HEK293 (cell line): Measurements from ENCODE around the gene MLLT6.

Experiments used
- GLIS2 ChIP-seq: fragments of 450-650 bp; formaldehyde crosslinking; IDR thresholded peaks from 2 replicates; pipeline ENCODE4 v1.5.1; 2016; ENCODE audit warnings: missing biosample characterization, missing genetic modification characterization
- HOXA7 ChIP-seq: sonication (generic); formaldehyde crosslinking; IDR thresholded peaks from 2 replicates; pipeline ENCODE4 v1.8.1; 2022; ENCODE audit warnings: missing genetic modification reagents, borderline replicate concordance
- HOXD13 ChIP-seq: sonication (generic); formaldehyde crosslinking; IDR thresholded peaks from 2 replicates; pipeline ENCODE4 v1.8.0; 2022; ENCODE audit warnings: missing genetic modification reagents, borderline replicate concordance
- KLF1 ChIP-seq: fragments of 450-650 bp; formaldehyde crosslinking; IDR thresholded peaks from 2 replicates; pipeline ENCODE4 v1.5.1; 2016; ENCODE audit warnings: missing biosample characterization, missing genetic modification characterization
- KLF9 ChIP-seq: fragments of 450-650 bp; formaldehyde crosslinking; IDR thresholded peaks from 2 replicates; pipeline ENCODE4 v1.5.1; 2016; ENCODE audit warnings: missing biosample characterization, missing genetic modification characterization, low read depth
- MYNN ChIP-seq: fragments of 450-650 bp; formaldehyde crosslinking; IDR thresholded peaks from 2 replicates; pipeline ENCODE4 v1.5.1; 2016; ENCODE audit warnings: missing biosample characterization, missing genetic modification characterization, borderline replicate concordance
- OSR2 ChIP-seq: fragments of 450-650 bp; formaldehyde crosslinking; IDR thresholded peaks from 2 replicates; pipeline ENCODE4 v1.5.1; 2016; ENCODE audit warnings: missing biosample characterization, missing genetic modification characterization
- SP3 ChIP-seq: fragments of 450-650 bp; formaldehyde crosslinking; IDR thresholded peaks from 2 replicates; pipeline ENCODE4 v1.5.1; 2016; ENCODE audit warnings: missing biosample characterization, missing genetic modification characterization
- TRIM28 ChIP-seq: IDR thresholded peaks from 2 replicates; pipeline ENCODE4 v1.6.1; 2011; ENCODE audit warnings: low read length, control low read depth, borderline replicate concordance
- ZFP3 ChIP-seq: fragments of 450-650 bp; formaldehyde crosslinking; IDR thresholded peaks from 2 replicates; pipeline ENCODE4 v1.5.1; 2016; ENCODE audit warnings: low read depth, missing biosample characterization, missing genetic modification characterization
- ZFP41 ChIP-seq: fragments of 450-650 bp; formaldehyde crosslinking; IDR thresholded peaks from 2 replicates; pipeline ENCODE4 v1.5.1; 2016; ENCODE audit warnings: missing biosample characterization, missing genetic modification characterization, borderline replicate concordance
- ZIC2 ChIP-seq: fragments of 450-650 bp; formaldehyde crosslinking; IDR thresholded peaks from 2 replicates; pipeline ENCODE4 v1.5.1; 2016; ENCODE audit warnings: missing biosample characterization, missing genetic modification characterization
- ZNF10 ChIP-seq: fragments of 450-650 bp; formaldehyde crosslinking; IDR thresholded peaks from 2 replicates; pipeline ENCODE4 v1.5.1; 2017; ENCODE audit warnings: missing biosample characterization, missing genetic modification characterization
- ZNF132 ChIP-seq: fragments of 450-650 bp; formaldehyde crosslinking; IDR thresholded peaks from 2 replicates; pipeline ENCODE4 v1.5.1; 2017; ENCODE audit warnings: missing biosample characterization, missing genetic modification characterization, borderline replicate concordance
- ZNF175 ChIP-seq: fragments of 450-650 bp; formaldehyde crosslinking; IDR thresholded peaks from 2 replicates; pipeline ENCODE4 v1.5.1; 2016; ENCODE audit warnings: missing biosample characterization, missing genetic modification characterization
- ZNF302 ChIP-seq: fragments of 450-650 bp; formaldehyde crosslinking; IDR thresholded peaks from 2 replicates; pipeline ENCODE4 v1.5.1; 2016; ENCODE audit warnings: missing biosample characterization, missing genetic modification characterization, low read depth
- ZNF433 ChIP-seq: fragments of 450-650 bp; formaldehyde crosslinking; IDR thresholded peaks from 2 replicates; pipeline ENCODE4 v1.5.1; 2016; ENCODE audit warnings: missing biosample characterization, missing genetic modification characterization, low read depth
- ZNF473 ChIP-seq: fragments of 450-650 bp; formaldehyde crosslinking; IDR thresholded peaks from 2 replicates; pipeline ENCODE4 v1.5.1; 2017; ENCODE audit warnings: missing biosample characterization, missing genetic modification characterization
- ZNF501 ChIP-seq: fragments of 450-650 bp; formaldehyde crosslinking; IDR thresholded peaks from 2 replicates; pipeline ENCODE4 v1.5.1; 2016; ENCODE audit warnings: missing biosample characterization, missing genetic modification characterization
- ZNF530 ChIP-seq: fragments of 450-650 bp; formaldehyde crosslinking; IDR thresholded peaks from 2 replicates; pipeline ENCODE4 v1.5.1; 2016; ENCODE audit warnings: low read depth, missing biosample characterization, missing genetic modification characterization
- ZNF558 ChIP-seq: fragments of 450-650 bp; formaldehyde crosslinking; IDR thresholded peaks from 2 replicates; pipeline ENCODE4 v1.5.1; 2016; ENCODE audit warnings: missing biosample characterization, missing genetic modification characterization
- ZNF600 ChIP-seq: fragments of 450-650 bp; formaldehyde crosslinking; IDR thresholded peaks from 2 replicates; pipeline ENCODE4 v1.5.1; 2016; ENCODE audit warnings: missing biosample characterization, missing genetic modification characterization
- ZNF677 ChIP-seq: fragments of 450-650 bp; IDR thresholded peaks from 2 replicates; pipeline ENCODE4 v1.5.0; 2018; ENCODE audit warnings: missing biosample characterization, mild to moderate bottlenecking, missing genetic modification characterization, moderate library complexity
- ZNF701 ChIP-seq: fragments of 450-650 bp; formaldehyde crosslinking; IDR thresholded peaks from 2 replicates; pipeline ENCODE4 v1.5.1; 2016; ENCODE audit warnings: missing biosample characterization, missing genetic modification characterization
- ZNF785 ChIP-seq: fragments of 450-650 bp; formaldehyde crosslinking; IDR thresholded peaks from 2 replicates; pipeline ENCODE4 v1.5.1; 2016; ENCODE audit warnings: missing biosample characterization, missing genetic modification characterization
- ZSCAN16 ChIP-seq: fragments of 450-650 bp; formaldehyde crosslinking; IDR thresholded peaks from 2 replicates; pipeline ENCODE4 v1.5.1; 2016; ENCODE audit warnings: missing biosample characterization, missing genetic modification characterization
- ZXDB ChIP-seq: fragments of 450-650 bp; formaldehyde crosslinking; IDR thresholded peaks from 2 replicates; pipeline ENCODE4 v1.5.1; 2016; ENCODE audit warnings: missing biosample characterization, missing genetic modification characterization
- TF ChIP-seq, protein P1 (sequence below): fragments of 450-650 bp; IDR thresholded peaks from 2 replicates; pipeline ENCODE4 v1.5.1; 2018; ENCODE audit warnings: missing biosample characterization, missing genetic modification characterization
- TF ChIP-seq, protein P2 (sequence below): fragments of 450-650 bp; formaldehyde crosslinking; IDR thresholded peaks from 2 replicates; pipeline ENCODE4 v1.5.1; 2016; ENCODE audit warnings: missing biosample characterization, missing genetic modification characterization, low read depth
- TF ChIP-seq, protein P3 (sequence below): fragments of 450-650 bp; formaldehyde crosslinking; IDR thresholded peaks from 2 replicates; pipeline ENCODE4 v1.5.1; 2017; ENCODE audit warnings: missing biosample characterization, missing genetic modification characterization
- TF ChIP-seq, protein P4 (sequence below): fragments of 450-650 bp; formaldehyde crosslinking; IDR thresholded peaks from 2 replicates; pipeline ENCODE4 v1.5.1; 2016; ENCODE audit warnings: missing biosample characterization, missing genetic modification characterization
- TF ChIP-seq, protein P5 (sequence below): fragments of 450-650 bp; formaldehyde crosslinking; IDR thresholded peaks from 2 replicates; pipeline ENCODE4; 2016; ENCODE audit warnings: missing biosample characterization, missing genetic modification characterization
- TF ChIP-seq, protein P6 (sequence below): fragments of 450-650 bp; formaldehyde crosslinking; IDR thresholded peaks from 2 replicates; pipeline ENCODE4 v1.5.1; 2016; ENCODE audit warnings: missing biosample characterization, missing genetic modification characterization

The MLLT6 gene

GRCh38 chr17:38752308-38753070 is 47.4 kb downstream of the MLLT6 start, which contains the start of gene PSMB3 (continued):
- TF ChIP-seq, protein P1, sequence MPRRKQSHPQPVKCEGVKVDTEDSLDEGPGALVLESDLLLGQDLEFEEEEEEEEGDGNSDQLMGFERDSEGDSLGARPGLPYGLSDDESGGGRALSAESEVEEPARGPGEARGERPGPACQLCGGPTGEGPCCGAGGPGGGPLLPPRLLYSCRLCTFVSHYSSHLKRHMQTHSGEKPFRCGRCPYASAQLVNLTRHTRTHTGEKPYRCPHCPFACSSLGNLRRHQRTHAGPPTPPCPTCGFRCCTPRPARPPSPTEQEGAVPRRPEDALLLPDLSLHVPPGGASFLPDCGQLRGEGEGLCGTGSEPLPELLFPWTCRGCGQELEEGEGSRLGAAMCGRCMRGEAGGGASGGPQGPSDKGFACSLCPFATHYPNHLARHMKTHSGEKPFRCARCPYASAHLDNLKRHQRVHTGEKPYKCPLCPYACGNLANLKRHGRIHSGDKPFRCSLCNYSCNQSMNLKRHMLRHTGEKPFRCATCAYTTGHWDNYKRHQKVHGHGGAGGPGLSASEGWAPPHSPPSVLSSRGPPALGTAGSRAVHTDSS (tag by site-specific recombination): no peak
- no peak for TF ChIP-seq ZFP41 (tag by site-specific recombination)
- no peak for TF ChIP-seq ZIC2
- TF ChIP-seq ZNF433 (tag by site-specific recombination): no peak
- TF ChIP-seq KLF9 (tag by site-specific recombination): peak; percentile 26; the same call in 1 of the 2 replicates
- no peak for TF ChIP-seq ZNF132
- TF ChIP-seq ZNF785 (tag by site-specific recombination): no peak
- TF ChIP-seq, protein P2, sequence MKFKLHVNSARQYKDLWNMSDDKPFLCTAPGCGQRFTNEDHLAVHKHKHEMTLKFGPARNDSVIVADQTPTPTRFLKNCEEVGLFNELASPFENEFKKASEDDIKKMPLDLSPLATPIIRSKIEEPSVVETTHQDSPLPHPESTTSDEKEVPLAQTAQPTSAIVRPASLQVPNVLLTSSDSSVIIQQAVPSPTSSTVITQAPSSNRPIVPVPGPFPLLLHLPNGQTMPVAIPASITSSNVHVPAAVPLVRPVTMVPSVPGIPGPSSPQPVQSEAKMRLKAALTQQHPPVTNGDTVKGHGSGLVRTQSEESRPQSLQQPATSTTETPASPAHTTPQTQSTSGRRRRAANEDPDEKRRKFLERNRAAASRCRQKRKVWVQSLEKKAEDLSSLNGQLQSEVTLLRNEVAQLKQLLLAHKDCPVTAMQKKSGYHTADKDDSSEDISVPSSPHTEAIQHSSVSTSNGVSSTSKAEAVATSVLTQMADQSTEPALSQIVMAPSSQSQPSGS (tag by site-specific recombination): no peak
- no peak for TF ChIP-seq ZNF302 (tag by site-specific recombination)
- no peak for TF ChIP-seq ZSCAN16 (tag by site-specific recombination)
- TF ChIP-seq, protein P3, sequence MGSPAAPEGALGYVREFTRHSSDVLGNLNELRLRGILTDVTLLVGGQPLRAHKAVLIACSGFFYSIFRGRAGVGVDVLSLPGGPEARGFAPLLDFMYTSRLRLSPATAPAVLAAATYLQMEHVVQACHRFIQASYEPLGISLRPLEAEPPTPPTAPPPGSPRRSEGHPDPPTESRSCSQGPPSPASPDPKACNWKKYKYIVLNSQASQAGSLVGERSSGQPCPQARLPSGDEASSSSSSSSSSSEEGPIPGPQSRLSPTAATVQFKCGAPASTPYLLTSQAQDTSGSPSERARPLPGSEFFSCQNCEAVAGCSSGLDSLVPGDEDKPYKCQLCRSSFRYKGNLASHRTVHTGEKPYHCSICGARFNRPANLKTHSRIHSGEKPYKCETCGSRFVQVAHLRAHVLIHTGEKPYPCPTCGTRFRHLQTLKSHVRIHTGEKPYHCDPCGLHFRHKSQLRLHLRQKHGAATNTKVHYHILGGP (tag by site-specific recombination): peak; percentile 57
- TF ChIP-seq, protein P4, sequence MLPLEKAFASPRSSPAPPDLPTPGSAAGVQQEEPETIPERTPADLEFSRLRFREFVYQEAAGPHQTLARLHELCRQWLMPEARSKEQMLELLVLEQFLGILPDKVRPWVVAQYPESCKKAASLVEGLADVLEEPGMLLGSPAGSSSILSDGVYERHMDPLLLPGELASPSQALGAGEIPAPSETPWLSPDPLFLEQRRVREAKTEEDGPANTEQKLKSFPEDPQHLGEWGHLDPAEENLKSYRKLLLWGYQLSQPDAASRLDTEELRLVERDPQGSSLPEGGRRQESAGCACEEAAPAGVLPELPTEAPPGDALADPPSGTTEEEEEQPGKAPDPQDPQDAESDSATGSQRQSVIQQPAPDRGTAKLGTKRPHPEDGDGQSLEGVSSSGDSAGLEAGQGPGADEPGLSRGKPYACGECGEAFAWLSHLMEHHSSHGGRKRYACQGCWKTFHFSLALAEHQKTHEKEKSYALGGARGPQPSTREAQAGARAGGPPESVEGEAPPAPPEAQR (tag by site-specific recombination): no peak; the same call in 1 of the 2 replicates
- peak; percentile 55 for TF ChIP-seq GLIS2 (tag by site-specific recombination)
- peak; percentile 82; the same call in 1 of the 2 replicates for TF ChIP-seq TRIM28
- no peak for TF ChIP-seq ZNF530 (tag by site-specific recombination)
- no peak for TF ChIP-seq ZNF558 (tag by site-specific recombination)
- TF ChIP-seq ZNF175 (tag by site-specific recombination): no peak
- 0 out of 2 replicates have a peak, but pooled peaks have one; percentile 38 for TF ChIP-seq ZNF10
- peak; percentile 36; the same call in 1 of the 2 replicates for TF ChIP-seq HOXD13 (CRISPR knock-in tag)
- TF ChIP-seq SP3 (tag by site-specific recombination): peak; percentile 90
- TF ChIP-seq, protein P5, sequence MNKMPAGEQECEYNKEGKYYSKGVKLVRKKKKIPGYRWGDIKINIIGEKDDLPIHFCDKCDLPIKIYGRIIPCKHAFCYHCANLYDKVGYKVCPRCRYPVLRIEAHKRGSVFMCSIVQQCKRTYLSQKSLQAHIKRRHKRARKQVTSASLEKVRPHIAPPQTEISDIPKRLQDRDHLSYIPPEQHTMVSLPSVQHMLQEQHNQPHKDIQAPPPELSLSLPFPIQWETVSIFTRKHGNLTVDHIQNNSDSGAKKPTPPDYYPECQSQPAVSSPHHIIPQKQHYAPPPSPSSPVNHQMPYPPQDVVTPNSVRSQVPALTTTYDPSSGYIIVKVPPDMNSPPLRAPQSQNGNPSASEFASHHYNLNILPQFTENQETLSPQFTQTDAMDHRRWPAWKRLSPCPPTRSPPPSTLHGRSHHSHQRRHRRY (tag by site-specific recombination): no peak
- no peak for TF ChIP-seq ZNF677 (tag by site-specific recombination)
- TF ChIP-seq OSR2: peak; percentile 9; the same call in 1 of the 2 replicates
- TF ChIP-seq KLF1 (tag by site-specific recombination): no peak
- TF ChIP-seq ZNF501 (tag by site-specific recombination): peak; percentile 62
- TF ChIP-seq ZFP3: no peak; the same call in 1 of the 2 replicates
- TF ChIP-seq MYNN (tag by site-specific recombination): no peak
- no peak; the same call in 1 of the 2 replicates for TF ChIP-seq ZNF600 (tag by site-specific recombination)
- TF ChIP-seq, protein P6, sequence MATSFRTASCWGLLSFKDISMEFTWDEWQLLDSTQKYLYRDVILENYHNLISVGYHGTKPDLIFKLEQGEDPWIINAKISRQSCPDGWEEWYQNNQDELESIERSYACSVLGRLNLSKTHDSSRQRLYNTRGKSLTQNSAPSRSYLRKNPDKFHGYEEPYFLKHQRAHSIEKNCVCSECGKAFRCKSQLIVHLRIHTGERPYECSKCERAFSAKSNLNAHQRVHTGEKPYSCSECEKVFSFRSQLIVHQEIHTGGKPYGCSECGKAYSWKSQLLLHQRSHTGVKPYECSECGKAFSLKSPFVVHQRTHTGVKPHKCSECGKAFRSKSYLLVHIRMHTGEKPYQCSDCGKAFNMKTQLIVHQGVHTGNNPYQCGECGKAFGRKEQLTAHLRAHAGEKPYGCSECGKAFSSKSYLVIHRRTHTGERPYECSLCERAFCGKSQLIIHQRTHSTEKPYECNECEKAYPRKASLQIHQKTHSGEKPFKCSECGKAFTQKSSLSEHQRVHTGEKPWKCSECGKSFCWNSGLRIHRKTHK (tag by site-specific recombination): no peak
- TF ChIP-seq ZXDB (tag by site-specific recombination): peak; percentile 80
- TF ChIP-seq ZNF701 (tag by site-specific recombination): no peak
- no peak for TF ChIP-seq HOXA7 (CRISPR knock-in tag)
- no peak for TF ChIP-seq ZNF473
